Right lung (tissue), 5 donors: ENCODE measurements around the gene MTHFD1L. TPM values are rescaled to one million over a fixed set of nuclear protein-coding genes. Genes with fewer than 3 reads are reported as not detected.

Experiments used
- DNase-seq, 2 donors: peaks; one replicate each; pipeline ENCODE4 v3.0.0-alpha.2; 2013
- polyA plus RNA-seq, 5 donors: library from polyadenylated mRNA; unstranded; fragments of 120-200 nt; gene quantifications; one replicate each; pipeline versions ENCODE4 v1.2.1 to v1.2.3, GENCODE V29; 2013; ENCODE audit warnings: inconsistent platforms in 1 of 5, low replicate concordance in 1 of 5; ENCODE audit not compliant: insufficient read length in 5 of 5, insufficient read depth in 1 of 5

Gene MTHFD1L
- polyA plus RNA-seq, 5 donors: 13.7 to 18.1 (median 14.5) TPM

- no peak for DNase-seq
These were observed 2.1 kb upstream of the MTHFD1L start for GRCh38 chr6:150863213-150863928.

GRCh38 chr6:150865043-150865405 is 478 bp upstream of the MTHFD1L start:
- no peak for DNase-seq

- DNase-seq: peak; percentile 92 to 93
These were observed 867 bp downstream of the MTHFD1L start for GRCh38 chr6:150866147-150866990.

- DNase-seq: no peak
These were observed 1.5 kb downstream of the MTHFD1L start for GRCh38 chr6:150866991-150867501.

- no peak for DNase-seq
These were observed 3.3 kb downstream of the MTHFD1L start for GRCh38 chr6:150868759-150869158.

- no peak for DNase-seq
These were observed 8.7 kb downstream of the MTHFD1L start for GRCh38 chr6:150874179-150874578.

GRCh38 chr6:150875841-150876240 is 10.3 kb downstream of the MTHFD1L start:
- DNase-seq: no peak

- no peak for DNase-seq
These were observed 11.1 kb downstream of the MTHFD1L start for GRCh38 chr6:150876598-150876997.

GRCh38 chr6:150877928-150878327 is 12.4 kb downstream of the MTHFD1L start:
- no peak for DNase-seq

- no peak for DNase-seq
These were observed 13.1 kb downstream of the MTHFD1L start for GRCh38 chr6:150878347-150879213.

- no peak for DNase-seq
These were observed 14.8 kb downstream of the MTHFD1L start for GRCh38 chr6:150880336-150880735.

GRCh38 chr6:150881911-150882481 is 16.5 kb downstream of the MTHFD1L start:
- DNase-seq: peak in 1 of 2 donors; percentile 75

GRCh38 chr6:150883521-150883920 is 18.0 kb downstream of the MTHFD1L start:
- DNase-seq: no peak

- no peak for DNase-seq
These were observed 20.7 kb downstream of the MTHFD1L start for GRCh38 chr6:150886155-150886554.

- DNase-seq: no peak
These were observed 22.6 kb downstream of the MTHFD1L start for GRCh38 chr6:150887978-150888563.

GRCh38 chr6:150890346-150890745 is 24.8 kb downstream of the MTHFD1L start:
- DNase-seq: no peak

GRCh38 chr6:150891888-150892485 is 26.5 kb downstream of the MTHFD1L start:
- peak; percentile 61 to 78 for DNase-seq

GRCh38 chr6:150894191-150894744 is 28.8 kb downstream of the MTHFD1L start:
- DNase-seq: no peak

GRCh38 chr6:150894935-150895552 is 29.5 kb downstream of the MTHFD1L start:
- DNase-seq: peak in 1 of 2 donors; percentile 48
